ENCODE data around the gene MTMR10.

MTMR10 gene

GRCh38 chr15:31013863-31014607, 22.6 kb upstream of the MTMR10 start:
- no peak for DNase-seq (ENCODE audit: low read depth, low spot score)

DNA sequence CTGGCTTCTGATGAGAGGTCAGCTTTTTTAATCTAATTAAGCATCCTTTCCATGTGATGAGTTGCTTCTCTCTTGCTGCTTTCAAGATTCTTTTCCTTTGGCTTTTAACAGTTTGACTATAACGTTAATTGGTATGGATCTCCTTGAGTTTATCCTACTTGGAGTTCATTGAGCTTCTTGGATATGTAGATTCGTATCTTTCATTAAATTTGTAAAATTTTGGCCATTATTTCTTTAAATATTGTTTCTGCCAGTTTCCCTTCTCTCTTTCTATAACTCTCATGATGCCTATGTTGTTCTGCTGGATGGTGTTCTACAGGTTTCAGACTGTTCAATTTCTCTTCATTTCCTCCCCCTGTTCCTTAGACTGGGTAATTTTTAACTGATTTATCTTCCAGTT, 21.0 kb upstream of the MTMR10 start:
- no peak for DNase-seq (ENCODE audit: low read depth, low spot score)

DNA sequence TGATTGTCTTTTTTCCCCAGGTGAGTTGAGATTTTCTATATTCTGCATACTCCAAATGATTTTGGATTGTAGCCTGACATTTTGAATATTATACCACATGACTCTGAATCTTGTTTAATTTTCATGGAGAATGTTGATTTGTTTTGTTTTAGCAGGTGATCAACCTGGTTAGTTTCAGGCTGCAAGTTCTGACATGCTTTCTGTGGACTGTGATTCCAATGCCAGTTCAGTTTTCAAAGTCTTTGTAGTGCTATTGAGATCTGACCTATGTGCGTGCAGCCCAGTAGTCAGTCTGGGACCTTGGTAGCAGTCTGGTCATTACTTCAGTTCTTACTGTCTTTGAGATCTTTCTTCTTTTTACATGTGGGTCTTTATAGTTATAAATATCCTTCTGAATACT, 18.6 kb upstream of the MTMR10 start:
- no peak for DNase-seq (ENCODE audit: low read depth, low spot score)

DNA sequence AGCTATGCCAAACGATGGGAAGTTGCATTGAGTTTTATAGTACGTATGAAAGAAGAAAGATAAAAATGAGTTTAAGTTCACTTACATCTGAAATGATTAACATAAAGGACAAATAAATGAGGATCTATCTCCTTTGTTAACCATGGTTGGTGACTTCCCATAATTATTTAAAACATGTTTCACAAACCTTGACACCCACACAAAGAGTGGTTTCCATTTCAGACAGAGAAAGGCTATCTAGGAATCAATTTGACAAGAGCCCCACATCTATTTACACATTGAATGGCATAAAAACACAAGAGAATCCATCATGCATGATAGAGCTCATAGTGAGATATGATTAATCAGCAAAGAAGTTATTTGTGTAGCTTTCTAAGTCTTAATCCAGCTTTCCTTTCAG, 14.2 kb upstream of the MTMR10 start:
- DNase-seq (ENCODE audit: low read depth, low spot score) = no peak

DNA sequence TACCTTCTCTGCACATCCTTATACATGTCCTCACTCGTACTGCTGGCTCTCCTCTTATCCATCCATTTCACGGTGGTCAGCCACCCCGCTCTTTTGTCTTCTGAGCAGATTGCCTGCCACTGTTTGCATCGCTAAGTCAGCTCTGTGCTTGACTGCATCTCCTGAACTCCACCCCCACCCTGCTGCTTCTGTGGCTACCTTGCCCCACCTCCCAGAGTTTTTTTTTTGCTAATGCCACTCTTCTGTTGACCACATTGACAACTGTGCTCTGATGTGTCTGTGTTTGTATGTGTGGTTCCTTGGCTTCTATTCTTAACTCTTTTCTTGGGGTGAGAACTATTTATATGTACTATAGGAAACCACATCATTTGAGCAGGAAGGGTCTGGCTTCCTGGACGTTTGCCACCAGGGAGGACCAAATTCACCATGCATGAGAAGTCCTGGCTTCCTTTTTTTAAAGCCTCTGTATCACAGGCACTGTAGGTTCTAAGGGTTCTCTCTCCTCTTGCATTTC, 12.8 kb upstream of the MTMR10 start:
- DNase-seq (ENCODE audit: low read depth, low spot score) = peak; percentile 39

DNA sequence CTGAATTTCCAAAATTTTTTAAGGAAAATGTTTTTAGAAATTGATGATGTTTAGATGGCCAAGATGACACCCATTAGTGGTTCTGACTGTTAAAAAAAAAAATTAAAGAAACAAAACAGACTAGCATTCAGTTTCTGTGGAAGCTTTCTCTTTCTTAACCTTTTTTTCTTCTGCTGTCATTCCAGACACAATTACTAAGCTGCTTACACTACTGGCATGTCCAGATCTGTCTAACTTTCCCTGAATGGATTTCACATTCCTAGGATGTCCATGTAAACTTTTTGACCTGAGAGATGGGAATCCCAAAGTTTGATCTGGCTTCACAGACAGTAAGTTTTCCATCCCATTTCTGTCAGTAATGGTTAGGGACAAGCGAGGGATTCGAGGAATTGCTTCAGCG, 10.3 kb upstream of the MTMR10 start:
- DNase-seq (ENCODE audit: low read depth, low spot score) = no peak

DNA sequence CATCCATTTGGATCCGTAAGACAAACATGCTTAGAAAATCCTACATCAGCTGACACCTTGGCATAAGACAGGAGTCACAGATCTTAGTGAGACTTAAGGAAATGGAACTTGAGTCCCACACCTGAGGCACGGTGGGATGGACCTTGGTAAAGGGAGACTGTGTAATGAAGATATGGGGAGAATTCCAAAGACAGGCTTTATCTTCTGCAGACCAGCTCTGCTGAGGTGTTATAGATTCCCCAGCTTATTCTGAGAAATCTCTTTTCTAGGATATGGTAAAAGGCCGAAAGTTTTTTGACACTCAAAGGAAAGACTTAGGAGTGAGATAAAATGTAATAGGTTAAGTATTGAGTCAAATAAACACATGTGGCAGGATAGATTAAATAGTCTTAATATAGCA, 8.3 kb upstream of the MTMR10 start:
- no peak for DNase-seq (ENCODE audit: low read depth, low spot score)

- no peak for DNase-seq (ENCODE audit: low read depth, low spot score)
These were observed 5.8 kb upstream of the MTMR10 start for GRCh38 chr15:30997270-30997669.

- DNase-seq (ENCODE audit: low read depth, low spot score) = no peak
These were observed 929 bp upstream of the MTMR10 start for GRCh38 chr15:30992249-30992864.

DNA sequence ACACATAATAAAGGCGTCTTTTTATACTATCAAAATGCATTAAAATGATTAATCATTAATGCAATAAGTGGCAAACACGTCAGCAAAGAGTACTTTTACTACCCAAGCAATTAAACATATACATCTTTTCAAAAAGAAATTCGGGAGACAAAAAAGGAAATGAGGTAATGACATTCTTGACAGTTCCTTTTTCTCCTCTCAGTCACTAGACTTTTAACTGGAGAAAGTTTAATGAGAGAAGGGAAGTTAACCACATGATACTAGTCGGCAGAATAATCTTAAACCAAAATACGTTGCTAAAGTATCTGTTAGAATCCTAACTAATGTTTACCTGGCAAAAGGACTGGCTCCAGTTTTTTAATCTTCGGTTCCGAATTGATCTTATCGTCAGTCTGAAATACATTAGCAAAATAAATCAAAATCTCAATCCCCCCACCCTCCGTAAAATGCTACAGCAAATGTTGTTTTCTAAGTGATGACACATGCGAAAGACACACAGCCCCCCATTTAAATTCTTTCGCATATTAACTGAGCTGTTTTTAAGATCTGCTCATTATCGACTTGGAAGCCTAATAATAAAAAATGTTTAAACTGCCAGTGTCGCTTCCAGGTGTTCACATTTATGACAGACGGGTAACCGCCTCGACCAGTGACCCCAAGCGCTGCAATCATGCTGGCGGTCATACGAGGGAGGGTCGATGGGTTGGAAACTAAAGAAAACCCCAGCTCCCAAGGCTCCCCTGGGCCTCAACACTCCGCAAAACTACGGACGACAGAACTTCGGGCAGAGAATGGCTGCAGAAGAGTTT, 778 bp downstream of the MTMR10 start:
- DNase-seq (ENCODE audit: low read depth, low spot score) = no peak

DNA sequence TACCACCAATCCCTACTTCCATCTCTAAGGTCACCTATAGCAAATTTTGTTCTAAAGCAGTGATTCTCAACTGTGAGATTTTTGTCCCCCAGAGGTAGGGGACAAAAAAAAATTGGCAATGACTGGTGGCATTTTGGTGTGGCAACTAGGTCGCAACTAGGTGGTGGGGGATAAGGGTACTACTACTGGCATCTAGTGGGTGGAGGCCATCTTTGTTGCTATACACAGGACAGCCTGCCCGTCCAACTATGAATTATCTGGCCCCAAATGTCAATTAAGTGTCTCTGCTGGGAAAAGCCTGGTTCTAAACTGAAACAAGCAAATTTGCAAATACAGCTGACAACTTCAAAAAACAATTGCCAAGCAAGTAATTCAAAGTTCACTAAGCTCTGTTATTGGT, 1.4 kb downstream of the MTMR10 start:
- no peak for DNase-seq (ENCODE audit: low read depth, low spot score)

- DNase-seq (ENCODE audit: low read depth, low spot score) = no peak
These were observed 6.3 kb downstream of the MTMR10 start for GRCh38 chr15:30985081-30985531.

DNA sequence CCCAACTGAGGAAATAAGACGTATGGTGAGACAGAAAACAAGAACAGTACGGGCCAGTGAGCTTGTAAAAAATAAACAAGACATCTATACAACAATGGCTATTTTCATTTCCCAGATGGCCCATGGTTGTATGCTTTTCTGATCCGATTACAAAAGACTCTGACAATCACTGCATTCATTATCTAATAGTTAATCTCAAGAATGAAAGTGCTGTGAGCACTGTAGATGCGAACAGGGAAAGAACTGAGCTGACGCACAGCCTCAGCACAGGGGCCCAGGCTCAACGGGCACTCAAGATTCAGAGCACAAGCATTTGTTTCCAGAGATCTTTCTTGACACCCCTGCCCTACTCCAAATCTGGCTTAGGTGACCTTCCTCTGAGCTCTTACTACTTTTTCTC, 6.9 kb downstream of the MTMR10 start:
- DNase-seq (ENCODE audit: low read depth, low spot score) = no peak

DNA sequence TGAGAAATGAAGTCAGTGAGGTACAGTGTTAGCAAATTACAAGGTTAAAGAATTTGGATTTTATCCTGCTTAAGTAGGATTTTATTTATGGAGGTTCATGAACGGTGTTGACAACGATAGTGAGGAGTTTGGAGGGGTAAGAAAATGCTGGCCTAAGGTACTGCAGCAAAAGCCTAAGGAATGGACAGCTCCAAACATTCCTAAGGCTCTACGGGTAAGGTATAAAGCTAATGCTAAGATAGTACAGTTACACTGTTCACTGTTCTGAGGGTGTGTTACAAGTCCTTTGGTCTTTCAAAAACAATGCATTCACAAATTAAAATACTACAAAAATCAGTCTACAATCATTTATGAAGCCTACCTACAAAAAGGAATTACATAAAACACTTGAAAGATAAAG, 7.3 kb downstream of the MTMR10 start:
- no peak for DNase-seq (ENCODE audit: low read depth, low spot score)

GRCh38 chr15:30979457-30979856, 12.0 kb downstream of the MTMR10 start:
- DNase-seq (ENCODE audit: low read depth, low spot score) = no peak

DNA sequence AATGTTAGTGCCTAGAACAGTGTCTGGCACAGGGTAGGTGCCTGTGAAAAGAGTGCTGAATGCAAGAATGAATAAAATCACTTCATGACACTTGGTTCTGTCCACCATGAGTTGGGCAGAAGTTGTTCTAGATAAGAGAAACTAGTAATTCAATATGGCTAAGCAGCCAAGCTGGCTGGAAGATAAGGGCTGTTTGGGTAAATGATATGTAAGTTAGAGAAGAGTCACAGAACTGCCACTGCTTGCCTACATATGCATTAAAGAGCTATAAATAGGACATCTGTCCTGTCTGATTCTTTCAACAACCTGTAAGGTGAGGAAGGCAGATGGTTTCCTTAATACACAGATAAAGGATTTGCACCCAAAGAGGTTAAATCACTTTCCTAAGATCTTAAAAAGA, 13.1 kb downstream of the MTMR10 start:
- DNase-seq (ENCODE audit: low read depth, low spot score) = no peak

DNA sequence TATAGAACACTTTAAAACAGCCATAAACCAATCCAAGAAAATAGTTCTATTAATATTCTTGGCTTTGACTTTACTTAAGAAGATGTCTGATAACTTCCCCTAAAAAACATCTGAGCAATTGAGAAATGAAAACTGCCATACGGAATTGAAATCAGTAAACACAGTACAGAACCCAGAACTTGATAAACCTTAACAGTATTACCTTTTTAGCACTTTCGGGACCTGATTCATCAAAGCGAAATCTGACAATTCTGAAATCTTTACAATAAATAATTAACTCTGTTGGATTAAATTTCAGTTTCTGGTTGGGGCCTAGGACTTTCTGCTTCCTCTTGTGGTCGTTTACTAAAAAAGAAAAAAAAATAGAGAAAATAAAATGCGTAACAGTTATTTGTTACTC, 17.3 kb downstream of the MTMR10 start:
- no peak for DNase-seq (ENCODE audit: low read depth, low spot score)

GRCh38 chr15:30973379-30973778, 18.0 kb downstream of the MTMR10 start:
- no peak for DNase-seq (ENCODE audit: low read depth, low spot score)

GRCh38 chr15:30969724-30970123, 21.7 kb downstream of the MTMR10 start:
- no peak for DNase-seq (ENCODE audit: low read depth, low spot score)

- no peak for DNase-seq (ENCODE audit: low read depth, low spot score)
These were observed 27.7 kb downstream of the MTMR10 start for GRCh38 chr15:30963681-30964080.

DNA sequence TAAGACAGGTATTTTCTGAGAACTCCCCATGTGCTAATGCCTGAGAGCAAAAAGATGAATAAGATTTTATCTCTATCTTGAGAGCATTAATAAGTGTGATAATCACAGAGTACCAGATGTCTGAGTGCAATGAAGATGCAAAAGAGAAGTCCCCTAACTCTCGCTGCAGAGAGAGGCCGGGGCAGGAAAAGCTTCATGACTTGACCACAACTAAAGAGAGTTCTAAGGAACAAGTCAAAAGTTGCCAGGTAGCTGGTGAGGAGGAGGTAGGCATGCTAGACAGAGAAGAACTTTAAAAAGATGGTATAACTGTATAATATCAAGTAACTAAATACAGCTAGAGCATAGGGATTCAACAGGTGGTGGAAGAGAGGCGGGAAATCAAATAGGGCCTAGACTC, 28.8 kb downstream of the MTMR10 start:
- DNase-seq (ENCODE audit: low read depth, low spot score) = no peak

GRCh38 chr15:30962079-30962478, 29.3 kb downstream of the MTMR10 start:
- no peak for DNase-seq (ENCODE audit: low read depth, low spot score)

Measured in ELF-1 (cell line).